ENCODE measurements around the gene TRAF1. TPM values are rescaled to one million over a fixed set of nuclear protein-coding genes. Genes with fewer than 3 reads are reported as not detected.

The TRAF1 gene
- total RNA-seq, 2 experiments from 2014 or later, result 61.9 to 64.3 TPM

DNA sequence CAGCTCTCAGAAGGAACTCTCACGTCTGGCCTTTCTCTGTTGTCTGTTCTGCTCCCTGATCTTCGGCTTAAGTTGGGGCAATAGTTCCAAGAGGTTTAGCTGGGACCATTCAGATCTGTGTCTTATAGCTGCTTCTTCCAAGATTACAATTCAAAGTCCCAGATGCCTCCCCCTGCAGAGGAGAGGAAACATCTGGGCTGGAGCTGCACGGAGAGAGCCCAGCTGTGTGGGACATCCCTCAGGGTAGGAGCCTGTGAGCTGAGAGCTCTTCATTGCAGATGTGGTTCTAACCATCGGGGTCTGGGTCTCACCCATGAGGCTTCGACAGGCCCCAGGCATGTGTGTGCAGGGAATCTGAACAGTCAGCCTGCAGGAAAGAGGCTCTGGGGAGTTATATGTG is 40.6 kb downstream of the TRAF1 start:
- Mint-ChIP-seq H3K36me3 (ENCODE audit: low read depth) (peaks cover 16% of the 10 kb centered on the region), H3K27me3 (no peaks in the 10 kb centered on the region), H3K9me3 (no peaks in the 10 kb centered on the region), H3K4me3 (no peak overlapping the region), H3K27ac (peak overlapping the region; percentile 59), H3K4me1 (peaks cover 84% of the 10 kb centered on the region)
- ChIA-PET CTCF (interaction anchor here (0.7 to 3.3 kb wide), 5 partner anchors 9 to 42 kb away, joined by 3 to 18 read pairs (median 4); partner anchors contain the start of gene PHF19), POLR2A (no interaction called here)
- no peak for DNase-seq

DNA sequence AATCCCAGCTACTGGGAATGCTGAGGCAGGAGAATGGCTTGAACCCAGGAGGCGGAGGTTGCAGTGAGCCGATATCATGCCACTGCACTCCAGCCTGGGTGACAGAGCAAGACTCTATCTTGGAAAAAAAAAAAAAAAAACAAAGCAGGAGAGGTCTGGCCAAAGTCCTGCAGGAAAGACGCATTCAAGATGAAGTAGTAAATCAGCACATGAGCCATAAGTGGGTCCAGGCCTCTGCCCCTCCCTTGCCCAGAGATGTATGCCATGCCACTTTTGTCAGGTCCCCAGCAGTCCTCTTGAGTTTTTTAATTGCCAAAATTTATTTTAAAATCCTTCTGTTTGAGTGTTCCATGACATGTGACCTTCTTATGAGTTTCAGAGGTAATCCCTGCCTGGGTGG is 41.1 kb downstream of the TRAF1 start:
- Mint-ChIP-seq H3K27ac (no peak overlapping the region), H3K27me3 (no peaks in the 10 kb centered on the region), H3K4me3 (no peak overlapping the region), H3K4me1 (peaks cover 84% of the 10 kb centered on the region), H3K36me3 (ENCODE audit: low read depth) (peaks cover 16% of the 10 kb centered on the region), H3K9me3 (no peaks in the 10 kb centered on the region)
- POLR2A ChIA-PET, result no interaction called here
- no peak for DNase-seq
- CTCF ChIA-PET, result interaction anchor here (0.7 to 3.3 kb wide), 5 partner anchors 8 to 42 kb away, joined by 3 to 18 read pairs (median 4); partner anchors contain the start of gene PHF19

DNA sequence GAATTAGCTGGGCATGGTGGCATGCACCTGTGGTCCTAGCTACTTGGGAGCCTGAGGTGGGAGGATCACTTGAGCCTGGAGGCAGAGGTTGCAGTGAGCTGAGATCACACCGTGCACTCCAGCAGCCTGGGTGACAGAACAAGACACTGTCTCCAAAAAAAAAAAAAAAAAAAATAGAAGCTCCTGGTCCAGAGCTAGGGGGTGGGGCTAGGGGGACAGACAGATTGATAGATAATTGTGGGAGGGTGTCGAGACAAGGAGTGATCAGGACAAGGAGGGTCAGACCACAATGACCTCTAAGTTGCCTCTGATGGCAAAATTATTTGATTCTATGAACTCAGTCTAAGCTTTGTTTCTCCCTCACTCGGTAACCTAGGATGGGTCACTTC is 43.0 kb downstream of the TRAF1 start:
- Mint-ChIP-seq H3K4me3 (no peak overlapping the region), H3K27ac (peak overlapping the region; percentile 3), H3K4me1 (peaks cover 84% of the 10 kb centered on the region), H3K36me3 (ENCODE audit: low read depth) (peaks cover 19% of the 10 kb centered on the region), H3K27me3 (no peaks in the 10 kb centered on the region), H3K9me3 (no peaks in the 10 kb centered on the region)
- POLR2A ChIA-PET, result interaction anchor here (0.6 kb wide), 2 partner anchors 42 to 51 kb away, joined by 3 to 6 read pairs; no protein-coding TSS in a partner anchor
- CTCF ChIA-PET, result interaction anchor here (0.6 to 2.4 kb wide), 9 partner anchors 9 to 255 kb away, joined by 3 to 12 read pairs (median 5); no protein-coding TSS in a partner anchor
- no peak for DNase-seq

DNA sequence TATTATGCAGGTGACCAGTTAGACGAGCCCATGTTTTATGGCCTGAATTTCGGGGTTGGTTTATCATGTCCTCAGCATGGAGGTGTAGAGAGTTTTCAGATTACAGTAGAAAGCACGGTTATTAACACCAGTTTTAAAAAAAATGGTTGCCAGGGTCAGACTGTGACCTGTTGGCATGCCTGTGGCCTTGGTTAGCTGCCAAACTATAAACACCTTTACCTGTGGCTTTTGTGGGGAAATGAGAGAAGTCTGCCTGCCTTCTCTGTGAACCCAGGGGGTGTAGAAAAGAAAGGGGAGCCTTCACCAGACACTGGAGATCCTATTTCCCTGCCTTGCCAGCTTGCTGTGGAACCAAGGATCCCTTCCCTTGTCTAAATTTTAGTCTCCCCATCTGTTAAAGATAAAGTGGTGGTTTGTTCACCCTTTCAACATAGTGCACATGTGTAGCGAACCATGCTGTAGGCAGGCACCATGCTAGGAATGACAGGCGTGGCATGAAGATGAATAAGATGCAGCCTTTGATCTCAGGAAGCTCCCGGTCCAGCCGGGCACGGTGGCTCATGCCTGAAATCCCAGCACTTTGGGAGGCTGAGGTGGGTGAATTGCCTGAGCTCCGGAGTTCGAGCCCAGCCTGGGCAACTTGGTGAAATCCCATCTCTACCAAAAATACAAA is 43.5 kb downstream of the TRAF1 start:
- no peak for DNase-seq
- Mint-ChIP-seq H3K27ac (peak overlapping the region; percentile 69), H3K27me3 (no peaks in the 10 kb centered on the region), H3K4me3 (no peak overlapping the region), H3K36me3 (ENCODE audit: low read depth) (peaks cover 19% of the 10 kb centered on the region), H3K9me3 (no peaks in the 10 kb centered on the region), H3K4me1 (peaks cover 84% of the 10 kb centered on the region)
- CTCF ChIA-PET, result interaction anchor here (1.0 to 2.4 kb wide), 7 partner anchors 9 to 48 kb away, joined by 4 to 12 read pairs (median 5); no protein-coding TSS in a partner anchor
- POLR2A ChIA-PET, result no interaction called here

DNA sequence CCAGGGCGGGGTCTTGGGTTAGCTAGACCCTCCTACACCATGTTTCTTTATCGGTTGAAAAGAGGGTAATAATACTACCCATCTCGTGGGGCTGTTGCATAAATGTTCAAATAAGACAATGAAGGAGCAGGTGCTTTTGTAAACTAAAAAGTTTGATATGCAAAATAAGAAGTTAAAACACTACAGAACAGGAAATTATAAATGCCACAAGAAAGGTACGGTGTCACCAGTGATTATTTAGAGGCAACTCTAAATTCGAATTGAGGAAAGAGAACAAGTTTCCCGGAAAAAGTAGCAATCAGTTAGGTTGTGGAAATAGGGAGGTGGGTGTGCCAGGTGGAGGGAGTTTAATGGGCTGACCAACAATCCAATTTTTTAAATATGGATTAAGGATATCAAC is 47.1 kb downstream of the TRAF1 start:
- no peaks in the 10 kb centered on the region for H3K27me3 Mint-ChIP-seq
- peaks cover 39% of the 10 kb centered on the region for H3K36me3 Mint-ChIP-seq (ENCODE audit: low read depth)
- H3K9me3 Mint-ChIP-seq, result no peaks in the 10 kb centered on the region
- H3K4me1 Mint-ChIP-seq, result peaks cover 78% of the 10 kb centered on the region
- POLR2A ChIA-PET, result interaction anchor here (0.6 to 2.8 kb wide), 2 partner anchors 12 to 52 kb away, joined by 3 to 11 read pairs; no protein-coding TSS in a partner anchor
- H3K27ac Mint-ChIP-seq, result peak overlapping the region; percentile 98
- CTCF ChIA-PET, result interaction anchor here (1.0 to 1.6 kb wide), 2 partner anchors 12 to 62 kb away, joined by 3 to 6 read pairs; no protein-coding TSS in a partner anchor
- H3K4me3 Mint-ChIP-seq, result peak overlapping the region; percentile 89
- no peak for DNase-seq

DNA sequence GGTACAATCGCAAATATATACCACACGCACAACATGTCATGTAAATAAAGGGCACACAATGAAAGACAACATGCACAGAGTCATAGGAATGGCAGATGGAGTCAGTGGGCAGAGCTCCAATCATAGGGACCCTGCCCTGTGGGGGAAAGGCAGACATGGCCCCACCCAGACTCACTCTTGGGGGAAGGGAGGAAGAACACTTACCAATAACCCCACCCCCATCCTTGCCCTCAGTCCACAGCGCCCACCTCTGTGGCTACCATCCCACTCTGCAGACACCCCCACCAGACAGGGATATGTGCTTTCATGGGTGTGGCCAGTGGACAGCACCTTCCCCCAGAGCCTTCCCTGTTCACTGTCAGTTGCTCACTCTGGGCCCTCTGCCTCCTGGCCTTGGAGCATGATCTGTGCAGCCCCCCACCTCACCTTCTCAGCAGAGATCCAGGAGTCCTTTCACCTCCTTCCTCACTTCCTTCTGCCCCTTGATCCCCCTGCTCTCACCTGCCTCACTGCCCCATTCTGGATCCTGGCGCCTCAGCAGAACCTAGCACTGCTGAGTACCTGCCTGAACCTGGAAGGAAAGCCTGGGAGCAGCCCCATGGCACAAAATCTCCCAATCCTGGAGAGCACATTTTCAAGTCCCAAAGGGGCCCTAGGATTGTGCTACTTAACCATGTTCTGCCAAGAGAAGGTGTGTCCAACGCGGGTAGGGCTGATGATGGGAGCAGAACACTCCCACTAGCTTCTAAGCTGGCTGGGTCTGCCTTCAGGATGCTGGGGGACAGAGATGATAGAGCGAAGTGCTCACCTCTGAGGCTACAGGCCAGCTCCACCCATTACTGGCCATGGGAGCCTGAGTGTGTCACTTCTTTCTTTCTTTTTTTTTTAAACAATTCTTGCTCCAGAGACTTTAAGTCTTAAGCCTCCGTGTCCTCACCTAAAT is 48.1 kb downstream of the TRAF1 start:
- H3K27me3 Mint-ChIP-seq, result no peaks in the 10 kb centered on the region
- no peaks in the 10 kb centered on the region for H3K9me3 Mint-ChIP-seq
- ChIA-PET POLR2A (interaction anchor here (0.7 to 2.8 kb wide), 5 partner anchors 10 to 51 kb away, joined by 3 to 11 read pairs (median 6); no protein-coding TSS in a partner anchor), CTCF (interaction anchor here (0.7 to 1.6 kb wide), 4 partner anchors 13 to 63 kb away, joined by 3 to 6 read pairs (median 3); no protein-coding TSS in a partner anchor)
- peak overlapping the region; percentile 89 for H3K4me3 Mint-ChIP-seq
- peak overlapping the region; percentile 98 for H3K27ac Mint-ChIP-seq
- peaks cover 78% of the 10 kb centered on the region for H3K4me1 Mint-ChIP-seq
- peak; percentile 46 for DNase-seq
- peaks cover 44% of the 10 kb centered on the region for H3K36me3 Mint-ChIP-seq (ENCODE audit: low read depth)

DNA sequence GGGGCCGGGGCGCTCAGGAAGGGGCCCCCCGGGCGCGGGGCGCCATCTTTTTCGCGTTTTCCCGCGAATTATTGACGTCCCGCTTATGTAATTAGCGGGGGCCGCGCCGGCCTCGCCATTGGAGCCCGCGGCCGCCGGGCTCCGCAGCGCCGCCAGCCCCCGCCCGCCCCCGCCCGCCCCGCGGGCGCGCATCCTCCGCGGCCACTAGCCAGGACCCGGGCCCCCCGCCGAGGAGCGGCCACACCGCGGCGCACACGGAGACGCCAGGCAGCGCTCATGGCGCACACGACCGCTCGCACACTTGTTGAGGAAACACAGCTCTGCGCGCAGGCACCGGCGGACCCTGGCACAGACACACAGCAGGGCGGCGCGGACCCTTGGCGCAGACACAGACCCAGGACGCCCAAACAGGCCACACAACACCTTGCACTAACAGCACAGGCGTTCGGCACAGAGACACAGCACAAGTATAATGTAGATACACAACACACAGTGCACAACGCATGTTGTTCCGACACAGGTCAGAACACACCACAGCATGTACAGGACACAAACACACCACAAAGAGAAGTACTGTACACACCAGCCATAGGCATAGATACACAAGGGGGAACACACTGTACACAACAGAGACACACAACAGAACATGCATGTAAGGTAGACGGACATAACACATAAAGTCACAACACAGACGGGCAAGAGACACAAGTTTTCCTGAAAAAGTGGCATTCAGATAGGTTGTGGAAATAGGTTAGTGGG is 49.1 kb downstream of the TRAF1 start:
- H3K9me3 Mint-ChIP-seq, result no peaks in the 10 kb centered on the region
- DNase-seq, result peak; percentile 75
- peak overlapping the region; percentile 89 for H3K4me3 Mint-ChIP-seq
- peak overlapping the region; percentile 98 for H3K27ac Mint-ChIP-seq
- ChIA-PET POLR2A (interaction anchor here (1.0 to 2.8 kb wide), 5 partner anchors 14 to 52 kb away, joined by 3 to 11 read pairs (median 5); no protein-coding TSS in a partner anchor), CTCF (interaction anchor here (1.0 to 1.6 kb wide), 4 partner anchors 8 to 46 kb away, joined by 3 to 6 read pairs (median 4); no protein-coding TSS in a partner anchor)
- no peaks in the 10 kb centered on the region for H3K27me3 Mint-ChIP-seq
- peaks cover 54% of the 10 kb centered on the region for H3K36me3 Mint-ChIP-seq (ENCODE audit: low read depth)
- peaks cover 81% of the 10 kb centered on the region for H3K4me1 Mint-ChIP-seq

DNA sequence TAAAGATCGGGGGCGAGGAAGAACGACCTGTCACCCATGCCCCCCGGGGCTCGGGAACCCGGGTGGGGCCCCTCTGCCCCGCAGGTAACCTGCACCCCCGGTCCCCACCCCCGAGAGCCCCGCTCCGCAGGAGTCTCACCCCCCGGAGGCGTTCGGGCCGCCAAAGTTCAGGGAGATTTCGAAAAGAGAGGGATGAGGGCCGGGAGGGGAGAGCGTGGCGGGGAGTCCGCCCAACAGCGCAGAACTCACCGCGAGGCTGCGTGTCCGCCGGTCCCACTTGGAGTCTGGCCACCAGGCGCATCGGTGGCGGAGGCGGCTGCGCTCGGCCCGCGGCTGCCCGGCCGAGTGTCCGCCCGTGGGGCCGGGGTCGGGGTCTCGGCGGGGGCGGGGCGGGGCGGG is 49.8 kb downstream of the TRAF1 start, which contains the start of gene PHF19:
PHF19 (minus strand) TSS at position 347 of the 399 bp plus-strand sequence. CDS start 2,447 bp downstream, outside the sequence.
- Mint-ChIP-seq H3K4me1 (peaks cover 82% of the 10 kb centered on the region), H3K36me3 (ENCODE audit: low read depth) (peaks cover 59% of the 10 kb centered on the region), H3K27me3 (no peaks in the 10 kb centered on the region), H3K4me3 (peak within 1 kb of the TSS; percentile 90), H3K27ac (peak within 1 kb of the TSS; percentile 98), H3K9me3 (no peaks in the 10 kb centered on the region)
- CTCF ChIA-PET, result interaction anchor here (0.8 to 1.6 kb wide), 5 partner anchors 9 to 47 kb away, joined by 3 to 6 read pairs (median 3); no protein-coding TSS in a partner anchor
- peak; percentile 59 for DNase-seq
- POLR2A ChIA-PET, result interaction anchor here (1.0 to 2.8 kb wide), 4 partner anchors 15 to 53 kb away, joined by 3 to 11 read pairs (median 6); no protein-coding TSS in a partner anchor

DNA sequence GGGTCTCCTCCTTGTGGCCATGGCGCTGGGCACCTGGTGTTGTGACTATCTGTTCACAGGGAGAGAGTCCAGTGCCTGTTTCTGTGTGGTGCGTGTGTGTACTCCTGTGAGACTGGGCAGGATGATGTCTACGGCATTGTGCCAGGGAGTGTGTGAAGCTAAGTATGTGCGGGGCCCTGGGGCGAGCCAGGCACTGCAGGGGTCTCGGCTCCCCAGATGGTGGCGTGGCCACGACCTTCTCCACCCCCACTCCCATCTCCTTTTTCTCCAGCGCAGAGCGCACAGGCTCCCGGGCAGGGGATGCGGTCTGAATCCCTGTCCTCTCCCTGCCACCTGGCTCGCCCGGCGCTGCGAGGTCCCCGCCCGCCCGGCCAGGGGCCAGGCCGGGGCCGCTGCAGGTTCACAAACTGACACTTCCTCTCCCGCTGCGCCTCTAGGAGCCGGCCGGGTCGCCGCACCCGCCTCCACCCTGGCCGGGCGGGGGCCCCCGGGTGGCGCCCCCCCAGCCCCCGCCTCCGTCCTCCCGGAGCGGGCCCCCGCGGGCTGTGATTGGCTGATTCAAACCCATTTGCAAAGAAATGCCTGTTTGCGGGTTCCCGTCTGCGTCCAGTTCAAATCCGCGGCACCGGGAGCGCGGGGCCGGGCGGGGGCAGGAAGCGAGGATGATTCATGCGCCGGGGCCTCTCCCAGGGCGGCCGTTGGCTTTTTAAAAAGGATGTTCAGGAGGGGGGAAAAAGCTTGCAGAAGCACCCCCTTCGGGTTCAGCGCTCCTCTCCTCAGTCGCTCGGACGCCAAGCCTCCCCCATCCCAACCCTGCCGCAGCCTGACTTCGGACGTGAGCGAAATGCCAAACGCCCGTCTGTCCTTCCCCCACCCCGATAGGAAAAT is 50.4 kb downstream of the TRAF1 start:
- H3K4me1 Mint-ChIP-seq, result peaks cover 82% of the 10 kb centered on the region
- H3K27ac Mint-ChIP-seq, result peak overlapping the region; percentile 96
- no peaks in the 10 kb centered on the region for H3K27me3 Mint-ChIP-seq
- peak overlapping the region; percentile 90 for H3K4me3 Mint-ChIP-seq
- POLR2A ChIA-PET, result interaction anchor here (0.5 to 1.8 kb wide), 4 partner anchors 14 to 49 kb away, joined by 3 to 6 read pairs (median 4); no protein-coding TSS in a partner anchor
- no peaks in the 10 kb centered on the region for H3K9me3 Mint-ChIP-seq
- H3K36me3 Mint-ChIP-seq (ENCODE audit: low read depth), result peaks cover 65% of the 10 kb centered on the region
- DNase-seq, result peak; percentile 93
- CTCF ChIA-PET, result interaction anchor here (0.8 to 3.9 kb wide), 4 partner anchors 10 to 28 kb away, joined by 3 to 18 read pairs (median 4); no protein-coding TSS in a partner anchor

DNA sequence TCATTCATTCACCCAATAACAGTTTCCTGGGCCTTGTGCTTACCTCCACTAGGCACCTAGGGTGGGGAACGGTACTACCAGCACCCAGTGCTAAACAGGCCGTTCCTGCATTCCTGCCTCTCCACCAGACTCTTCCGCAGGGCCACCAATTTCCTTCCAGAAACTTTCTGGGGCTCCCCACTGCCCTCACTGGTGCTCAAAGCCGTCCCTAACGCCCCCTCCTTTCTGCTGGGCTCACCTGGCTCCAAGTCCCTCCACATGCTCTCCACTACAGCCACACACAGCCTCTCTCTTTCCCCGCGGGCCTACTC is 51.0 kb downstream of the TRAF1 start:
- Mint-ChIP-seq H3K27ac (peak overlapping the region; percentile 96), H3K4me1 (peaks cover 79% of the 10 kb centered on the region), H3K36me3 (ENCODE audit: low read depth) (peaks cover 70% of the 10 kb centered on the region), H3K27me3 (no peaks in the 10 kb centered on the region), H3K9me3 (no peaks in the 10 kb centered on the region), H3K4me3 (peak overlapping the region; percentile 90)
- no peak for DNase-seq
- POLR2A ChIA-PET, result no interaction called here
- CTCF ChIA-PET, result interaction anchor here (3.9 kb wide), 1 partner anchor 11 kb away, joined by 18 read pairs; no protein-coding TSS in a partner anchor

DNA sequence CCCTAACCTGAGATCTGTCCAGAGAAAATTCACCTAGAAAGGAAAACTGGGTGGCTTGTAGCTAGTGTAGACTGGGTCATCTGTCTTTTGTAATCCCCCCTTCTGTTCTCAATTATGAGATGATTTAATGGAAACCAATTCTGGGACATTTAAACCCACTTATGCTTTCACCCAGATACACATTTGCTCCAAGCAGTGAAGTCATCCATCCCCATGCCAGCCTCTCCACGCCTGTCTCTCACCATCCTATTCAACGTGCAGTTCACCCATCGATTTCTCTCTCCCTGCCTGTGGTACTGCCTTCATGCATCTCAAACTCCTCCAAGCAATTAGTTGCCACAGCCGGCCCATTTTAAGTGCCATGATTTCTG is 51.4 kb downstream of the TRAF1 start:
- Mint-ChIP-seq H3K27me3 (no peaks in the 10 kb centered on the region), H3K9me3 (no peaks in the 10 kb centered on the region), H3K36me3 (ENCODE audit: low read depth) (peaks cover 74% of the 10 kb centered on the region), H3K4me3 (peak overlapping the region; percentile 90), H3K27ac (peak overlapping the region; percentile 96), H3K4me1 (peaks cover 77% of the 10 kb centered on the region)
- DNase-seq, result no peak
- CTCF ChIA-PET, result interaction anchor here (3.9 kb wide), 1 partner anchor 11 kb away, joined by 18 read pairs; no protein-coding TSS in a partner anchor
- POLR2A ChIA-PET, result no interaction called here
